DMS53 (cell line): ENCODE data around the gene PLTP.
"Not testable (repeated sequence)": the region's sequence is repeated elsewhere in the genome, so short reads cannot be mapped to it uniquely, and the experiment has no call there.

ENCODE experiments used
- DNase-seq: peaks from one replicate; lab custom pipeline; 2025; lab: John Stamatoyannopoulos, UW

PLTP gene

DNA sequence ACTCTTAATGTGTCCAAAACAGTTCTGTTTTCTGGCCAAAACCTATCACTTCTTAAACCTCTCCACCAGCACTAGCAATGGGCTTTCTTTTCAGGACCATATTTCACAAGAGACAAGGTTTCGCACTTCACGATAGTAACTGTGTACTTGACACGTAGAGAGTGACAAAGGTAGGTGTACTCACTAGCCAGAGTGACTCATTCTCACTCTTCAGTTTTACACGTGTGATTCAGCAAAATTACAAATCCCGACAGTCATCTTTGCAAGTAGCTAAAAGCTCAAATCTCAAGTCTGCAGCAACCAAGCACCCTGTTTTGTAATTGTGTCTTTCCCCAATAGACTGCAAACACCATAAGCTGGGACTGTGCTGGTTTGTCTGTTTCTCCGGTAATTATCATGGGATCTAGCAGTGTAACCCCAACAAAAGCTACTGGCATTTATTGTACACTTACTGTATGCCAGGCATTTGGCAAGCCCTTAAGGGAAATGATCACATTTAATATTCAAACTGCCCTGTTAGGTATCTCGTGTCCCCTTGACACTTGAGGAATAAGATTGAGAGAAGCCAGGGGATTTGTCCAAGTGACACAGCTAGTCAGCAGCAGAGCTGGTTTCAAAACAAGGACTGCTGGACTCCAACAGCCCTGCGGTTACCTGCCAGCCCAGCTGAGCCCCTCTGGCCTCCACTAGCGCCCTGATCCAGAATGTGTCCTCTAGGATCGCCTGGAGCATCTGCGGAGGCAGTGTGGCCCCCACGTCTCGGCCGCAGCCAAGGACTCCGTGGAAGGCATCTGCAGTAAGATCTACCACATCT, 32.4 kb upstream of the PLTP start:
- peak; percentile 88 for DNase-seq

- DNase-seq, result no peak
Measured at GRCh38 chr20:45943613-45944012, 31.7 kb upstream of the PLTP start.

DNA sequence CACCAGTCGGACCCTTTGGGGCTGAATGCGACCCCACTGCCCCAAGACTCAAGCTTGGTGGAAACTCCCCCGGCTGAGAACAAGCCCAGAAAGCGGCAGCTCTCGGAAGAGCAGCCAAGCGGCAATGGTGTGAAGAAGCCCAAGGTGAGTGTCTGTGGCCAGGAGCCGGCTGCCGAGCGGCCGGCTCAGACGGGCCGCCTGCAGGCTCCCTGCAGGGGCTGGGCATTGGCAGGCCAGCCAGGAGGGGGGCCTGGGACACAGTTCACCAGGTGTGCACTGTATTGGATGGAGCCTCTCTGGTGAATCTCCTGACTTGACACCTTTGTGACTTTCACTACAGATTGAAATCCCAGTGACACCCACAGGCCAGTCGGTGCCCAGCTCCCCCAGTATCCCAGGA, 28.5 kb upstream of the PLTP start:
- DNase-seq, result no peak

DNA sequence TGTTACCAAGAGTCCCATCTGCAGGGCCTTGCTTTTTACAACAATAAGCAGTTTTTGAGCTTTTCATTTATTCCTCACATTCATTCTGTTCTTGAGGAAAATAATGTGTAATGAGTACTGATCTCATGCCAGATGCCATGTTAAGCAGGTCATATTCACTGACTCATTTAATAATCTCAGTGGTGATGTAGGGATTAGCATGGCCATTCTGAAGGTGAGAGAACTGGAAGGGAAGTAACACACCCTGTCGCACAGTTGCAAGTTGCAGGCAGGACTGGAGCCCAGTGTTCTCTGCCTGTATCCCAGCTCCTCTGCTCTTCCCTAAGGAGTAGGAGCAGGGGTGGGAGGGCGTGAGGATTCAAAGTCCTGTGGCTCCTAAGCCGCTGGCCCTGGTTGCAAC, 28.1 kb upstream of the PLTP start:
- DNase-seq, result no peak

- peak; percentile 31 for DNase-seq
Measured at GRCh38 chr20:45938727-45939438, 26.9 kb upstream of the PLTP start.

DNA sequence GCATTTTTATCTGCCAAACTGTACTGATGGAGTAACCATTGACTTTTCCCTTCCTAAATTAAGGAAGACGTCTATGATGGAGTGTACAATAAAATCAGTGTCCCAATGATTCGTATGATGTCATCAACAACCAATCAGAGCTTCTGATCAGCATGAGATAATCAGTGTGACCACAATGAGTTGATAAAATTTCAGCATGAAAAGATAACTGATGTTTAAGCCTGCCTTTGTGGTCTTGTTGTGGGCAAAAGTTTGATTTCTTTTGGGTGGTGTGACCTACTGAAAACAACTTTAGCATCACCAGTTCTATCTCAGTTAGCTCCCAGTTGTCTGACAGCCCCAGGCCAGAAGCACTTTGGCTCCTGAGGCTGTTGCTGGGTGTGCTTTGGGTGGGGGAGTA, 25.8 kb upstream of the PLTP start:
- DNase-seq, result no peak

- DNase-seq, result no peak
Measured at GRCh38 chr20:45935416-45936046, 23.6 kb upstream of the PLTP start.

GRCh38 chr20:45934586-45935415, 22.8 kb upstream of the PLTP start, which contains the start of gene PCIF1:
PCIF1 (plus strand) TSS chr20:45934683; CDS start chr20:45939000, 4,317 bp downstream.
- DNase-seq, result peak; percentile 99

GRCh38 chr20:45934046-45934585, 22.2 kb upstream of the PLTP start:
- DNase-seq, result peak; percentile 81

DNA sequence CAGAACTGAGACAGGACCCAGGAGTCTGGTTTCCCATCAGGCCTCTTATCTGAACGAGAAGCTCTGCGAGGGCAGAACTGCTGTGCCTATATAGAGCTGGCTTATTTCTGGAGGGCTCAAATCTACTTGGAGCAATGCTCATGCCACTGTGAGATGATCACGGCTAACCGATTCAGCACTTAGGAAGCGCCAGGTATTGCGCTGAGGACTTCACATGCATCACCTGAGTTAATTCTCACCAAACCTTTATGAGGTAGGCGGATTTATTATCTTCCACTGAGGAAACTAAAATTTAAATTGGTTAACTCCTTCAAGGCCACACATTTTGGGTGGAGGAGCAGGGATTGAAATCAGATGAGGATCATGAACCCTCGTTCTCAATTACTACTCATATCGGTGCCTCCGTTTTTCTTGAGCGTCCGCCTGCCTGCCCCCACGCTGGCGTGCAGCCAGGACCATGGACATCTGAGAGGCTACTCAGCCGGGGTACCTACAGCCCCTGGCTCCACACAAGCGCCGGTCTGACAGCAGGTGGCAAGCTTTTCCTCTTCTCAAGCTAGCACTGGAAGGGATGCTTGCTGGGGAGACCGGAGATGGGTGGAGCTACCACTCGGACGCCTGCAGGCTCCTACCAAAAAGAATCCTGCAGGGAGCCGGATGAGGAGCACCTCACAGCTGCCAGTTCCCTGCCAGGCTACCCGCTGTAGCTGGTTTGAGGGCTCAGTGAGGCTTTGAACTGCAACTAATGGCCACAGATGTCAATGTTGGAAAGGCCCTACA, 21.5 kb upstream of the PLTP start:
- DNase-seq, result peak; percentile 96

DNA sequence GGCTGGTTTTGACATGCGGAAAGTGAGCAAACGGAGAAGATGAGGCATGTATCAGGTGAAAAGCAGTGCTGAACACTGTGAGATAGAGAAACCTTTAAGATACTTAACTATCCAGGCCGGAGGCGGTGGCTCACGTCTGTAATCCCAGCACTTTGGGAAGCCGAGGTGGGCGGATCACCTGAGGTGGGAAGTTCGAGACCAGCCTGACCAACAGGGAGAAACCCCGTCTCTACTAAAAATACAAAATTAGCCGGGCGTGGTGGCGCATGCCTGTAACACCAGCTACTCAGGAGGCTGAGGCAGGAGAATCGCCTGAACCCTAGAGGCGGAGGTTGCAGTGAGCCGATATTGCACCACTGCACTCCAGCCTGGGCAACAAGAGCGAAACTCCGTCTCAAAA, 19.7 kb upstream of the PLTP start:
- not testable (repeated sequence) for DNase-seq

GRCh38 chr20:45927071-45927878, 15.3 kb upstream of the PLTP start:
- DNase-seq, result peak; percentile 42

DNA sequence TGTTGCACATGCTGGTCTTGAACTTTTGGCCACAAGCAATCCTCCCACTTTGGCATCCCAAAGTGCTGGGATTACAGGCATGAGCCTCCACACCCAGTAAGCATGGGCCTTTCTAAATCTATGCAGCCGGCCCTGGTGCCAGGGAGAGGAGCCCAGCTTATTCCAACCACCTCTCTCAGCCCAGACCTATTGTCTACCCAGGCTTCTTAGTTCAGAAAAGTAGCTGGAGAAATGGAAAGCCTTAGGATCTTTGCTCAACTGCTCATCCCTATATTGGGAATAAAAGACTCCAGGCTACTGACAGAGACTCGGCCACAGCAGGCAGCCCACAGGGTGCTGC, 14.7 kb upstream of the PLTP start:
- no peak for DNase-seq

GRCh38 chr20:45925821-45926506, 14.0 kb upstream of the PLTP start:
- DNase-seq, result no peak

GRCh38 chr20:45924391-45925261, 12.7 kb upstream of the PLTP start:
- DNase-seq, result peak; percentile 68

- no peak for DNase-seq
Measured at GRCh38 chr20:45921337-45922189, 9.6 kb upstream of the PLTP start.

DNA sequence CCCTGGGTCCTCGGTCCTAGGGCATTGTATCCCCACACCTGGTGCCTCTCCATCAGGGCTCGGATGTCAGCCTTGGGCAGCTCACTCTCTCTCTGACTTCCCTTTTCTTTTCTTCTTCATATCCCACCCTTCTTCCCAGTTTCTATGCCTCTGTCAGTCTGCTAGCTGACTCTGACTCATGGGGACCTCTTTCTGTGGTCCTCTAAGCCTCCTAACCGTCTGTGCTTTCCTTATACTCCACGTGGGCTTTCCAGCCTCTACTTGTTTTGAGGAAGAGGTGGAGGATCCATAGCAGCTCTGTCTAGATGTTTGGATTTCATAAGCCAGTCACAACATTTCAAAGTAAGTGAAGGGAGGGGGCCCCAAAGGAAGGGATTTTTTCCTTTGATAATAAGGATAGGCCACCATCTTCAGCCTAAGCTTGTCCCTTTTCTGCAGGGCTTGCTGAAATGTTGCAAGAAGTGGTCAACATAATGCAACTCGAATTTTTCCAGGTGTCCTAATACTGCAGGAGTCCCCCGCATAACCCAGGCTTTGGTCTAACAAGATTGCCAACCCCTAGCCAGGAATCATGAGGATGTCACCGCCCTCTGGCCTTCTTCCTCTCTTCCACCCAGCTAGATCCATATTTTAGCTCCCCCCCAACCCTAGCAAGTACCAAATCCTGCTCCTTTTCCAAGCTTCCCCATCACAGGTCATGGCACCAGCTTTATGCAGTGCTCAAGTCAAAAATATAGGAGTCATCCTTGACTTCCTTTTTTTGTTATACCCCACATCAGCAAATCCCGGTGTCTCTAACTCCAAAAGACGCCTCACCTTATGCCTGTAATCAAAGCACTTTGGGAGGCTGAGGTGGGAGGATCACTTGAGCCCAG, 8.7 kb upstream of the PLTP start:
- DNase-seq, result no peak
